ENCODE data around the gene RPS3.

RPS3 gene

DNA sequence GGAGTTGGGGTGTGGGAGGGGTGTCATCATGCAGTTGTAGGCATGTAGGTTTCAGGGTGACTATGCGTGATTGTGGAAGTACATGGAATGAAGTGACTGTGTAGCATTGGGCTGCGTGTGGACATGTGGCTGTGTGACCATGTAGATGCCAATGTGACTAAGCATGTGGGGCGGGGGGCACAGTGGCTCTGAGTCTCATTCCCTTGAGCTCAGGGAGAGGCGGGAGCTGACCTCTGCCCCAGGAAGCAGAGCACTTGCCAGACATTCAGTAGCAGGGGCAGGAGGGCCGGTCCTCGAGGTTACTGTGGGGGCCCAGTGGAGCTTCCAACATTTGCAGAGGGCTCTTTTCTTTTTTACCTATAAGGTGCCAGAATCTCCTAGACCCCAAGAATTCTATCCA lies 34.1 kb downstream of the RPS3 start:
- Histone ChIP-seq H4K12ac (ENCODE audit: low read depth, low read length) (no peak overlapping the region), H3K79me1 (ENCODE audit: low read length) (no peaks in the 10 kb centered on the region), H3K14ac (ENCODE audit: low read length) (no peak overlapping the region), H2BK12ac (ENCODE audit: low read length) (no peak overlapping the region), H3K23ac (ENCODE audit: low read length) (no peak overlapping the region), H2AK5ac (ENCODE audit: low read length) (no peak overlapping the region), H4K8ac (ENCODE audit: low read depth, low read length) (no peak overlapping the region), H3K9ac (ENCODE audit: low read length) (no peak overlapping the region), H3K27ac (ENCODE audit: low read depth, low read length) (no peak overlapping the region), H4K91ac (ENCODE audit: low read depth, low read length) (no peak overlapping the region), H3K4me2 (ENCODE audit: low read length) (no peak overlapping the region), H2AFZ (ENCODE audit: insufficient read depth, low read length, poor library complexity) (no peak overlapping the region), H3K9me3 (ENCODE audit: insufficient read depth, low read depth, low read length) (peaks cover 23% of the 10 kb centered on the region), H2BK5ac (ENCODE audit: low read depth, low read length, poor library complexity) (no peak overlapping the region), H3K18ac (ENCODE audit: low read length) (no peak overlapping the region), H3K4me3 (ENCODE audit: low read depth, low read length) (no peak overlapping the region), H3K79me2 (ENCODE audit: control insufficient read depth, insufficient read depth, low read length, poor library complexity) (no peaks in the 10 kb centered on the region), H3K27me3 (ENCODE audit: insufficient read depth, low read length) (peaks cover 49% of the 10 kb centered on the region), H2BK120ac (ENCODE audit: insufficient read depth, low read length, poor library complexity) (no peak overlapping the region), H3K4ac (ENCODE audit: low read depth, low read length) (no peak overlapping the region), H3K4me1 (ENCODE audit: control insufficient read depth in 1 of 2, insufficient read depth in 2 of 2, low read length in 2 of 2) (peaks cover 10% of the 10 kb centered on the region in 2 experiments), H3K36me3 (ENCODE audit: control insufficient read depth in 1 of 2, insufficient read depth in 2 of 2, low read length in 2 of 2) (peaks cover 0 to 2% of the 10 kb centered on the region in 2 experiments)
- DNase-seq: no peak
- WGBS (ENCODE audit: extremely low coverage, insufficient coverage, insufficient read length): no CpG with 5 or more reads among the region's 6 CpGs

DNA sequence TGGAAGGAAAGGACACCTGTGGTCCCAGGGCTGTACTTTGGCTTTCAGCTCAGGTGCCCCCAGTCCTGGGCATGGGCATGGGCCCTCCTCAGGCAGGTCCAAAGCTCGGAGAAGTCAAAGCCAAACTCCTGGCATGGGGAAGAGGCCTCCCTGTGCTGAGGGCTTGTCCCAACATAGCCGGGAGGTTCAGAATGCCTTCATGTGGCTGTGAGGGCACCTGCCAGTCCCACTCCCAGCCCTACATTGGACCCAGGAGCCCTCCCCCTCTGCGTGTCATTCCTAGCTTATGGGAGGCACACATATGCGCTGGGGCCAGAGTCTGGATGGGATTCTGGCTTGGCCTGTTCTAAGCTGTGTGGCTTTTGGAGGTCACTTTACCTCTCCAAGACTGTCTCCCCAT lies 34.7 kb downstream of the RPS3 start:
- Histone ChIP-seq H2AFZ (ENCODE audit: insufficient read depth, low read length, poor library complexity) (no peak overlapping the region), H3K4me2 (ENCODE audit: low read length) (no peak overlapping the region), H3K79me2 (ENCODE audit: control insufficient read depth, insufficient read depth, low read length, poor library complexity) (no peaks in the 10 kb centered on the region), H2BK12ac (ENCODE audit: low read length) (no peak overlapping the region), H4K91ac (ENCODE audit: low read depth, low read length) (no peak overlapping the region), H3K4me1 (ENCODE audit: control insufficient read depth in 1 of 2, insufficient read depth in 2 of 2, low read length in 2 of 2) (peaks cover 10% of the 10 kb centered on the region in 2 experiments), H3K18ac (ENCODE audit: low read length) (no peak overlapping the region), H3K23ac (ENCODE audit: low read length) (no peak overlapping the region), H3K27me3 (ENCODE audit: insufficient read depth, low read length) (peaks cover 43% of the 10 kb centered on the region), H3K36me3 (ENCODE audit: control insufficient read depth in 1 of 2, insufficient read depth in 2 of 2, low read length in 2 of 2) (peaks cover 0 to 2% of the 10 kb centered on the region in 2 experiments), H2BK5ac (ENCODE audit: low read depth, low read length, poor library complexity) (no peak overlapping the region), H3K79me1 (ENCODE audit: low read length) (no peaks in the 10 kb centered on the region), H2AK5ac (ENCODE audit: low read length) (no peak overlapping the region), H3K4me3 (ENCODE audit: low read depth, low read length) (no peak overlapping the region), H3K4ac (ENCODE audit: low read depth, low read length) (no peak overlapping the region), H3K9ac (ENCODE audit: low read length) (no peak overlapping the region), H3K27ac (ENCODE audit: low read depth, low read length) (no peak overlapping the region), H4K12ac (ENCODE audit: low read depth, low read length) (no peak overlapping the region), H2BK120ac (ENCODE audit: insufficient read depth, low read length, poor library complexity) (no peak overlapping the region), H3K9me3 (ENCODE audit: insufficient read depth, low read depth, low read length) (peaks cover 21% of the 10 kb centered on the region), H3K14ac (ENCODE audit: low read length) (no peak overlapping the region), H4K8ac (ENCODE audit: low read depth, low read length) (no peak overlapping the region)
- no CpG with 5 or more reads among the region's 4 CpGs for WGBS (ENCODE audit: extremely low coverage, insufficient coverage, insufficient read length)
- no peak for DNase-seq

DNA sequence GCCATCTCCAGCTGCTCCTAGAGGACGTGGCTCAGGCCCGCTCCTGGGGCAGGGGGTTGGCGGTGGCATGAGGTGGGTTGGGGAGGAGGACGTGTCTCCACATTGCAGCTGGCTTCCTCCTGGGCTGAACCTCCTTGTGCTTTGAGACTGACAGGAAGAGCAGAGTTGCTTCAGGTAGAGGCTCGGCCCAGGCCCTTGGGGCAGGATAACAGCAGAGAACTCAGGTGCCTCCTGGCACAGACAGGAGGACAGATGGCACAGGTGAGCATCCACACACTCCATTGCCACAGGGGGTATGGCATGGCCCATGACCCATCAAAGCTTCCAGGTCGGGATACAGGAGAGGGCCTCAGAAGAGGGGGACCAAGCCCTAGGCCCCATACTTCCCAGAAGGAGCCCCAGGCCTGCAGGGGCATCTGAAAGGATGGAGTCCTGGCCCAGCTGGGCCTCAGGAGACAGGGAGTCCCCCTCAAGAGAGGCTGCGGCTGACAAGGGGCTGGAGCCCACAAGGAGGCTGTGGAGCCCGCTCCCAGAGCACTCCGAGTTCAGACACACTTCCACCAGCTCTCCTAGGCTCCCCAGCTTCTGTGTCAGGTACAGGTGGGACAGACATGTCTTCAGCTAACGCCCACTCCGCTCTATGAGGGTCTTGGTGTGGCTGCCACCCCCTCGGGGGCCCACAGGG lies 35.7 kb downstream of the RPS3 start:
- H3K4me1 ChIP-seq (ENCODE audit: control insufficient read depth in 1 of 2, insufficient read depth in 2 of 2, low read length in 2 of 2): peaks cover 4 to 5% of the 10 kb centered on the region in 2 experiments

DNA sequence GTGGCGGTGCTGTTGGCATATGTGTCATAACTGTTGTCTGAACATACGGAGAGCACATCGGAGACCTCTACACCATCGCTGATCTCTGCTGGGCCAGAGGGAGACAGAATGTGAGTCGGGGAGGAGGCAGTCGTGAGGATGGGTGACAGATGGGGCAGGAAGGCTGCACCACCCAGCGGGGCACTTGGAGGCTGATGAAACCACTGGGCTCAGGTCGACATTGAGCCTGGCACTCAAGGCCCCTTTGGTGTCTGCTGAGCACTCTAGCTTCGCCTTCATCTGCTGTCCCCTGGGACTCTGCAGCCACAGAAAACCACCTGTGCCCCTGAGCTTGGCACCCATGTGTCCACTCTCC lies 36.2 kb downstream of the RPS3 start:
- no peak for DNase-seq
- Histone ChIP-seq H3K4me2 (ENCODE audit: low read length) (no peak overlapping the region), H4K12ac (ENCODE audit: low read depth, low read length) (no peak overlapping the region), H3K27ac (ENCODE audit: low read depth, low read length) (no peak overlapping the region), H2AFZ (ENCODE audit: insufficient read depth, low read length, poor library complexity) (no peak overlapping the region), H2BK5ac (ENCODE audit: low read depth, low read length, poor library complexity) (no peak overlapping the region), H3K9ac (ENCODE audit: low read length) (no peak overlapping the region), H3K36me3 (ENCODE audit: control insufficient read depth in 1 of 2, insufficient read depth in 2 of 2, low read length in 2 of 2) (no peaks in the 10 kb centered on the region), H4K8ac (ENCODE audit: low read depth, low read length) (no peak overlapping the region), H3K4me1 (ENCODE audit: control insufficient read depth in 1 of 2, insufficient read depth in 2 of 2, low read length in 2 of 2) (no peaks in the 10 kb centered on the region), H3K4ac (ENCODE audit: low read depth, low read length) (no peak overlapping the region), H3K4me3 (ENCODE audit: low read depth, low read length) (no peak overlapping the region), H4K91ac (ENCODE audit: low read depth, low read length) (no peak overlapping the region), H3K9me3 (ENCODE audit: insufficient read depth, low read depth, low read length) (peaks cover 8% of the 10 kb centered on the region), H2AK5ac (ENCODE audit: low read length) (no peak overlapping the region), H2BK120ac (ENCODE audit: insufficient read depth, low read length, poor library complexity) (no peak overlapping the region), H3K79me1 (ENCODE audit: low read length) (no peaks in the 10 kb centered on the region), H3K79me2 (ENCODE audit: control insufficient read depth, insufficient read depth, low read length, poor library complexity) (no peaks in the 10 kb centered on the region), H3K14ac (ENCODE audit: low read length) (no peak overlapping the region), H3K23ac (ENCODE audit: low read length) (no peak overlapping the region), H3K27me3 (ENCODE audit: insufficient read depth, low read length) (peaks cover 30% of the 10 kb centered on the region), H2BK12ac (ENCODE audit: low read length) (no peak overlapping the region), H3K18ac (ENCODE audit: low read length) (no peak overlapping the region)
- WGBS (ENCODE audit: extremely low coverage, insufficient coverage, insufficient read length): no CpG with 5 or more reads among the region's 9 CpGs

More for the DNA sequence above, 35.7 kb downstream of the RPS3 start:
- H3K36me3 ChIP-seq (ENCODE audit: control insufficient read depth in 1 of 2, insufficient read depth in 2 of 2, low read length in 2 of 2): no peaks in the 10 kb centered on the region
- no CpG with 5 or more reads among the region's 12 CpGs for WGBS (ENCODE audit: extremely low coverage, insufficient coverage, insufficient read length)
- H2AK5ac ChIP-seq (ENCODE audit: low read length): no peak overlapping the region
- H3K4me3 ChIP-seq (ENCODE audit: low read depth, low read length): no peak overlapping the region
- no peaks in the 10 kb centered on the region for H3K79me1 ChIP-seq (ENCODE audit: low read length)
- H4K8ac ChIP-seq (ENCODE audit: low read depth, low read length): no peak overlapping the region
- H2BK5ac ChIP-seq (ENCODE audit: low read depth, low read length, poor library complexity): no peak overlapping the region
- H3K9me3 ChIP-seq (ENCODE audit: insufficient read depth, low read depth, low read length): peaks cover 12% of the 10 kb centered on the region
- H3K18ac ChIP-seq (ENCODE audit: low read length): no peak overlapping the region
- H3K4ac ChIP-seq (ENCODE audit: low read depth, low read length): no peak overlapping the region
- H3K9ac ChIP-seq (ENCODE audit: low read length): no peak overlapping the region
- no peak overlapping the region for H2BK12ac ChIP-seq (ENCODE audit: low read length)
- H3K14ac ChIP-seq (ENCODE audit: low read length): no peak overlapping the region
- DNase-seq: no peak
- no peaks in the 10 kb centered on the region for H3K79me2 ChIP-seq (ENCODE audit: control insufficient read depth, insufficient read depth, low read length, poor library complexity)
- H3K4me2 ChIP-seq (ENCODE audit: low read length): no peak overlapping the region
- H4K91ac ChIP-seq (ENCODE audit: low read depth, low read length): no peak overlapping the region
- H4K12ac ChIP-seq (ENCODE audit: low read depth, low read length): no peak overlapping the region
- no peak overlapping the region for H2BK120ac ChIP-seq (ENCODE audit: insufficient read depth, low read length, poor library complexity)
- H2AFZ ChIP-seq (ENCODE audit: insufficient read depth, low read length, poor library complexity): no peak overlapping the region
- H3K27me3 ChIP-seq (ENCODE audit: insufficient read depth, low read length): peaks cover 35% of the 10 kb centered on the region
- H3K27ac ChIP-seq (ENCODE audit: low read depth, low read length): no peak overlapping the region
- H3K23ac ChIP-seq (ENCODE audit: low read length): no peak overlapping the region

Data from trophoblast cell (in vitro differentiated cells and primary cell).